SU-DHL-6 (cell line): ENCODE data around the gene OXNAD1.

Experiments
- H2AFZ ChIP-seq: fragments of 200-600 bp; sonication (generic); 2 replicates; pipeline ENCODE4 v1.6.1; 2014; ENCODE audit warnings: low read depth, mild to moderate bottlenecking, moderate library complexity, mixed read lengths, antibody characterized with exemption, low read length; ENCODE audit not compliant: severe bottlenecking
- H3F3A ChIP-seq: fragments of 200-600 bp; shearing (Covaris generic); 2 replicates; pipeline ENCODE4 v1.6.0; 2016; ENCODE audit warnings: antibody characterized with exemption, mild to moderate bottlenecking; ENCODE audit not compliant: insufficient read depth
- H3K27ac ChIP-seq: fragments of 200-600 bp; sonication (generic); 2 replicates; pipeline ENCODE4 v1.5.1; 2016; ENCODE audit warnings: low read depth, mild to moderate bottlenecking, low read length, moderate library complexity, mixed read lengths
- H3K27me3 ChIP-seq: fragments of 200-600 bp; sonication (generic), shearing (Covaris generic); 2 replicates; pipeline ENCODE4 v1.6.0; 2014; ENCODE audit warnings: mild to moderate bottlenecking, low read length
- H3K36me3 ChIP-seq: fragments of 200-600 bp; sonication (generic); 2 replicates; pipeline ENCODE4 v1.6.1; 2014; ENCODE audit warnings: mild to moderate bottlenecking, low read length, mixed read lengths
- H3K4me2 ChIP-seq: fragments of 300-600, 200-600 bp; shearing (Covaris generic), sonication (generic); 2 replicates; pipeline ENCODE4 v1.6.0; 2014; ENCODE audit warnings: low read length, low read depth, mild to moderate bottlenecking; ENCODE audit not compliant: poor library complexity, severe bottlenecking
- H3K4me3 ChIP-seq: fragments of 200-600 bp; sonication (generic); 2 replicates; pipeline ENCODE4 v1.5.1; 2014; ENCODE audit warnings: antibody characterized with exemption, low read length, mild to moderate bottlenecking, mixed read lengths; ENCODE audit not compliant: insufficient read depth, poor library complexity, severe bottlenecking
- H3K79me2 ChIP-seq: fragments of 200-600 bp; sonication (generic); 2 replicates; pipeline ENCODE4 v1.6.1; 2014; ENCODE audit warnings: mild to moderate bottlenecking, low read length, moderate library complexity; ENCODE audit not compliant: insufficient read depth
- H3K9ac ChIP-seq: fragments of 200-600 bp; sonication (generic); 2 replicates; pipeline ENCODE4 v1.7.0; 2014; ENCODE audit warnings: mild to moderate bottlenecking, low read length
- H3K9me2 ChIP-seq: fragments of 200-600 bp; sonication (generic); replicated peaks from 2 replicates; pipeline ENCODE4 v1.6.1; 2014; ENCODE audit warnings: low read length; ENCODE audit not compliant: insufficient read depth
- H3K9me3 ChIP-seq: fragments of 200-600 bp; sonication (generic); 2 replicates; pipeline ENCODE4 v1.6.1; 2014; ENCODE audit warnings: low read length, mixed read lengths; ENCODE audit not compliant: insufficient read depth
- H4K20me1 ChIP-seq: fragments of 200-600 bp; sonication (generic); 2 replicates; pipeline ENCODE4 v1.6.1; 2014; ENCODE audit warnings: low read depth, mild to moderate bottlenecking, antibody characterized with exemption, low read length, moderate library complexity, mixed read lengths
- EZH2phosphoT487 ChIP-seq: fragments of 200-600 bp; sonication (generic), shearing (Covaris generic); conservative IDR thresholded peaks from 2 replicates; pipeline ENCODE4 v1.6.1; 2018; ENCODE audit warnings: mild to moderate bottlenecking, antibody characterized with exemption, low read length, moderate library complexity, mixed read lengths
- TF ChIP-seq, protein P1 (sequence below): fragments of 200-600 bp; sonication (generic); IDR thresholded peaks from one replicate; pipeline ENCODE4 v1.5.1; 2017; ENCODE audit warnings: antibody characterized with exemption, mild to moderate bottlenecking, low read length, moderate library complexity; ENCODE audit not compliant: insufficient read depth, poor library complexity, severe bottlenecking

Gene OXNAD1

DNA sequence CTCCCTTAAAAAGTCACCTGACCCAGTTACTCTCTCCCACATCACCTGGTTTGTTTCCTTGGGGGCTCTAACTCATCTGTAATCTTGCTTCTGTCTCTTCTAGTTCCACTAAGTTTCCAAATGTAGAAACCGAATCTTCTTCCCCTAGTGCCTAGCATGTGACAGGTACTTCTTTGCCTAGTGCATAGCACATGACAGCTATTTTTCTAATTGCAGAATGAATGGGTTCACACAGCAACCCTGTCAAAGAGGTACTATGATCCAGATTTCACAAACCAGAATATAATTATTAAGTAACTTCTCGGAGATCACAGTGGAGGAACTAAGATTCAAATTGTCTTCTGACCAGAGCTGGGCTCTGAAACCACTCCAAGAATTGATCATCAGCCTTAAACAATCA lies 7.7 kb upstream of the OXNAD1 start:
- no peaks in the 10 kb centered on the region for H3K9me2 ChIP-seq
- no peaks in the 10 kb centered on the region for H4K20me1 ChIP-seq
- H3F3A ChIP-seq, result no peaks in the 10 kb centered on the region
- no peaks in the 10 kb centered on the region for H3K9me3 ChIP-seq
- TF ChIP-seq, protein P1, sequence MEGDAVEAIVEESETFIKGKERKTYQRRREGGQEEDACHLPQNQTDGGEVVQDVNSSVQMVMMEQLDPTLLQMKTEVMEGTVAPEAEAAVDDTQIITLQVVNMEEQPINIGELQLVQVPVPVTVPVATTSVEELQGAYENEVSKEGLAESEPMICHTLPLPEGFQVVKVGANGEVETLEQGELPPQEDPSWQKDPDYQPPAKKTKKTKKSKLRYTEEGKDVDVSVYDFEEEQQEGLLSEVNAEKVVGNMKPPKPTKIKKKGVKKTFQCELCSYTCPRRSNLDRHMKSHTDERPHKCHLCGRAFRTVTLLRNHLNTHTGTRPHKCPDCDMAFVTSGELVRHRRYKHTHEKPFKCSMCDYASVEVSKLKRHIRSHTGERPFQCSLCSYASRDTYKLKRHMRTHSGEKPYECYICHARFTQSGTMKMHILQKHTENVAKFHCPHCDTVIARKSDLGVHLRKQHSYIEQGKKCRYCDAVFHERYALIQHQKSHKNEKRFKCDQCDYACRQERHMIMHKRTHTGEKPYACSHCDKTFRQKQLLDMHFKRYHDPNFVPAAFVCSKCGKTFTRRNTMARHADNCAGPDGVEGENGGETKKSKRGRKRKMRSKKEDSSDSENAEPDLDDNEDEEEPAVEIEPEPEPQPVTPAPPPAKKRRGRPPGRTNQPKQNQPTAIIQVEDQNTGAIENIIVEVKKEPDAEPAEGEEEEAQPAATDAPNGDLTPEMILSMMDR, result no peak
- no peak for TF ChIP-seq EZH2phosphoT487
- no peaks in the 10 kb centered on the region for H3K27me3 ChIP-seq
- no peak overlapping the region for H3K4me2 ChIP-seq
- no peaks in the 10 kb centered on the region for H3K79me2 ChIP-seq
- H3K4me3 ChIP-seq, result no peak overlapping the region
- H3K36me3 ChIP-seq, result no peaks in the 10 kb centered on the region
- no peak overlapping the region for H2AFZ ChIP-seq
- no peak overlapping the region for H3K27ac ChIP-seq
- H3K9ac ChIP-seq, result no peak overlapping the region

DNA sequence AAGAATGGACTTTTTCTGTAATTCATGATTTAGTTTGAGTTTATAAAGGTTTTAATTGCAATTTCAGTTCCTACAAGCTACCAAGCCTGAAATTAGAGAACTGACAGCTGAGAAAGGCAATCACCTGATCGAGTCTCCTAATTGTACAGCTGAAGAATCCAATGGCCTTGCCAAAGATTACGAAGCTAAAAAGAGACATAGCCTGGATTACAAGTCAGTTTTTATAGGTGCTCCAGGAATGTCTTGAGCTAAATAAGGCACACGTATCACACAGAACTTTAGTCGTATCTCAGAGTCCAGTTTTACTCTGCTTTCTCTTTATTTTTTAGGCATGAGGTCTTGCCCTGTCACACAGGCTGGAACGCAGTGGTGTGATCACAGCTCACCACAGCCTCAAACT lies 6.8 kb upstream of the OXNAD1 start:
- no peak overlapping the region for H3K27ac ChIP-seq
- no peak overlapping the region for H3K4me3 ChIP-seq
- no peaks in the 10 kb centered on the region for H3K36me3 ChIP-seq
- no peak for TF ChIP-seq EZH2phosphoT487
- TF ChIP-seq, protein P1, result no peak
- H4K20me1 ChIP-seq, result no peaks in the 10 kb centered on the region
- H3K9ac ChIP-seq, result no peak overlapping the region
- peaks cover 8% of the 10 kb centered on the region; the same call in 1 of the 2 replicates for H3K79me2 ChIP-seq
- H3K9me2 ChIP-seq, result no peaks in the 10 kb centered on the region
- no peaks in the 10 kb centered on the region for H3K9me3 ChIP-seq
- H3K4me2 ChIP-seq, result no peak overlapping the region
- no peak overlapping the region for H2AFZ ChIP-seq
- H3F3A ChIP-seq, result no peaks in the 10 kb centered on the region
- H3K27me3 ChIP-seq, result no peaks in the 10 kb centered on the region

DNA sequence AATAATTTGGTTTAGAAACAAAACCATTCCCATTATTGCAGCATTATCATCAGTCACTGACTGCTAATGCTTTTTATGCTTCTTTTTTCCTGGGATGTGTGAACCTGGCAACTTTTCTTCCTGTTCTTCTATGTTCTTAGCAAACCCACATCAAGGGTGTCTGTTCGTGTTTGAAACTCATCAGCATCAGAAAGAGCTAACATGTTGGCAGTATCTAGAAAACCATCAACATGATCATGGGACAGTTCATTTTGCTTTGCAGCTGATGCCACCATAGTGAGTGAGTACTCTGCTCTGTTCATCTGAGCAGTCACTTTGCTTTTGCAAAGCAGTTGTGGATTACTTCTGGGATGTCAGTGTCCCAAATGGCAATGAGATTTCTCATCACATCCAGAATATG lies 6.1 kb upstream of the OXNAD1 start:
- Histone ChIP-seq H2AFZ (no peak overlapping the region), H3F3A (no peaks in the 10 kb centered on the region), H3K4me2 (no peak overlapping the region), H3K9me3 (no peaks in the 10 kb centered on the region), H3K79me2 (peaks cover 11% of the 10 kb centered on the region), H3K36me3 (no peaks in the 10 kb centered on the region), H3K4me3 (no peak overlapping the region), H3K9me2 (no peaks in the 10 kb centered on the region), H3K27ac (no peak overlapping the region), H3K9ac (no peak overlapping the region), H3K27me3 (no peaks in the 10 kb centered on the region), H4K20me1 (no peaks in the 10 kb centered on the region)
- no peak for TF ChIP-seq EZH2phosphoT487
- TF ChIP-seq, protein P1, result no peak

DNA sequence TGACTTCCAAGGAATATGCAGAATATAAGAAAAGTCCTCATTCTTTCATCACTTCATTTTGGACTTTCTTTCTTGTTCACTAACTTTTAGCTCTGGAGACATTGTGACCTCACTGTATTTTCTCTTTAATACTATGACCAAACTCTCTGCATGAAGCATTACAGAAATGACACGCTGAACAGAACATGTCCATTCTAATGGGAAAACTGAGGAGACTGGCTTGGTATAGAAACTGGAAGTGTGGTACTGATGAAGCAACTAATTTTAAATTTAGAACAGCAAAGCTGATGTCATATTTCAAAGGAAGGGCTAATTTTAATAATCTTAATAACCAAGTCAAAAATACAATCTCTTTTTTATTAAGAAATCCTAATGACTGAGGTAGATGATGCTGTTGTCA lies 5.0 kb upstream of the OXNAD1 start:
- Histone ChIP-seq H4K20me1 (no peaks in the 10 kb centered on the region), H3K9me2 (no peaks in the 10 kb centered on the region), H3K79me2 (peaks cover 19% of the 10 kb centered on the region), H3K27me3 (no peaks in the 10 kb centered on the region), H3F3A (no peaks in the 10 kb centered on the region), H3K9me3 (no peaks in the 10 kb centered on the region), H3K4me2 (no peak overlapping the region), H3K9ac (no peak overlapping the region), H2AFZ (no peak overlapping the region), H3K27ac (no peak overlapping the region), H3K4me3 (no peak overlapping the region), H3K36me3 (no peaks in the 10 kb centered on the region)
- TF ChIP-seq, protein P1, result no peak
- TF ChIP-seq EZH2phosphoT487, result no peak
